DMS114 treated with DMSO at 0.1 percent for 48 hours (cell line): ENCODE results near the gene SOX12.
"Not testable (repeated sequence)": the region's sequence is repeated elsewhere in the genome, so short reads cannot be mapped to it uniquely, and the experiment has no call there.

Experiments used
- DNase-seq: peaks from one replicate; lab custom pipeline; 2025; ENCODE audit not compliant: unreplicated experiment; lab: John Stamatoyannopoulos, UW

SOX12 gene

GRCh38 chr20:376750-377149, 51.4 kb downstream of the SOX12 start:
- no peak for DNase-seq

GRCh38 chr20:377578-377977, 52.2 kb downstream of the SOX12 start:
- DNase-seq: not testable (repeated sequence)

GRCh38 chr20:378961-379336, 53.6 kb downstream of the SOX12 start:
- no peak for DNase-seq
